K562 (cell line): ENCODE measurements around the gene NDST1. TPM values are rescaled to one million over a fixed set of nuclear protein-coding genes. Genes with fewer than 3 reads are reported as not detected.
A peak's percentile ranks its signal among the peaks of the same experiment; 100 is the strongest.

Experiments
- ATAC-seq: fragments of 200-7000 bp; cut with Tn5 transposase; 3 replicates; pipeline ENCODE4 v1.9.1; 2020; ENCODE audit warnings: moderate library complexity
- BruUV-seq: library from RNA; stranded (reverse); fragments of 400-500 nt; replicated peaks from 2 replicates; lab custom pipeline; 2021; lab: Mats Ljungman, UMichigan
- CTCF ChIA-PET: fragments of 300-600 bp; formaldehyde crosslinking; extraction: SDS; loops from one replicate; lab custom pipeline; 2021; ENCODE audit warnings: low intra/inter-chr PET ratio; lab: Yijun Ruan, JAX
- POLR2A ChIA-PET: fragments of 300-600, 350-650 bp; sonication (Branson Sonifier 250); formaldehyde crosslinking; extraction: SDS; loops from one replicate; lab custom pipeline; 2021; ENCODE audit warnings: antibody characterized with exemption, inconsistent platforms; lab: Yijun Ruan, JAX
- DNase-seq, 4 experiments: peaks; one replicate each; pipeline versions ENCODE4 v3.0.0 to v3.0.0-alpha.2; 2011 to 2018; ENCODE audit warnings: low spot score in 3 of 4, mixed read lengths in 3 of 4; ENCODE audit errors: extremely low read depth in 1 of 4
- FAIRE-seq: peaks from 2 replicates; lab custom pipeline; 2011; peaks lifted over from hg19 to GRCh38; lab: Jason Lieb, UNC
- H2AFZ ChIP-seq: 2 replicates; pipeline ENCODE4 v1.6.0; 2011; ENCODE audit warnings: low read depth, low read length, control low read depth, inconsistent platforms
- H3K27ac ChIP-seq: fragments of 200-600 bp; 3 replicates; pipeline ENCODE4 v1.8.0; 2011; ENCODE audit warnings: low read depth, mild to moderate bottlenecking, control low read depth, inconsistent platforms, low read length, moderate library complexity, mixed read lengths; ENCODE audit errors: extremely low read depth
- H3K27me3 ChIP-seq, 2 experiments: fragments of 300-600 bp in 1 of 2; 2 replicates in 1 of 2; 3 replicates in 1 of 2; pipeline versions ENCODE4 v1.6.0 to v1.8.0; 2011; ENCODE audit warnings: inconsistent platforms in 2 of 2, low read length in 2 of 2, mild to moderate bottlenecking in 1 of 2, mixed read lengths in 1 of 2, moderate library complexity in 1 of 2; ENCODE audit not compliant: control insufficient read depth in 2 of 2, insufficient read depth in 2 of 2
- H3K36me3 ChIP-seq: fragments of 300-600 bp; 3 replicates; pipeline ENCODE4 v1.8.0; 2011; ENCODE audit warnings: mild to moderate bottlenecking, low read length, inconsistent platforms; ENCODE audit not compliant: control insufficient read depth, insufficient read depth
- H3K4me1 ChIP-seq, 2 experiments: fragments of 200-600 bp in 1 of 2; replicated peaks in 1 of 2; 2 replicates in 1 of 2; 3 replicates in 1 of 2; pipeline versions ENCODE4 v1.5.1 to v1.8.0; 2011; ENCODE audit warnings: inconsistent platforms in 2 of 2, low read length in 2 of 2, mild to moderate bottlenecking in 1 of 2, mixed read lengths in 1 of 2, moderate library complexity in 1 of 2; ENCODE audit not compliant: control insufficient read depth in 2 of 2, insufficient read depth in 2 of 2
- H3K4me2 ChIP-seq: 2 replicates; pipeline ENCODE4 v1.6.1; 2011; ENCODE audit warnings: low read length, control low read depth, inconsistent platforms, mixed read lengths; ENCODE audit not compliant: insufficient read depth
- H3K4me3 ChIP-seq: fragments of 200-600 bp; sonication (generic), shearing (Covaris generic); 2 replicates; pipeline ENCODE4 v1.5.1; 2016; ENCODE audit warnings: control low read depth, inconsistent platforms
- H3K79me2 ChIP-seq: fragments of 200-600 bp; 3 replicates; pipeline ENCODE4 v1.8.0; 2011; ENCODE audit warnings: low read length, inconsistent platforms; ENCODE audit not compliant: control insufficient read depth, insufficient read depth
- H3K9ac ChIP-seq, 2 experiments: 2 replicates each; pipeline versions ENCODE4 v1.6.0 to v1.6.1; 2011; ENCODE audit warnings: low read depth in 2 of 2, low read length in 2 of 2, control low read depth in 1 of 2, inconsistent platforms in 1 of 2, mild to moderate bottlenecking in 1 of 2, mixed read lengths in 1 of 2; ENCODE audit not compliant: insufficient read depth in 1 of 2
- H3K9me1 ChIP-seq: one replicate; pipeline ENCODE4 v1.6.0; 2011; ENCODE audit warnings: inconsistent platforms, mild to moderate bottlenecking, low read length, moderate library complexity; ENCODE audit not compliant: control insufficient read depth, insufficient read depth
- H3K9me3 ChIP-seq: replicated peaks from 2 replicates; pipeline ENCODE4 v1.5.1; 2011; ENCODE audit warnings: low read depth, low read length, inconsistent platforms; ENCODE audit not compliant: control insufficient read depth, insufficient read depth
- H4K20me1 ChIP-seq: replicated peaks from 2 replicates; pipeline ENCODE4 v1.6.1; 2011; ENCODE audit warnings: low read length, inconsistent platforms, mixed read lengths; ENCODE audit not compliant: control insufficient read depth, insufficient read depth
- CCAR2 ChIP-seq: fragments of 200-400 bp; formaldehyde crosslinking; IDR thresholded peaks from 2 replicates; pipeline ENCODE4 v1.6.1; 2017; ENCODE audit warnings: mild to moderate bottlenecking, low read depth, low read length
- GTF2E2 ChIP-seq: fragments of 200-800 bp; sonication (Bioruptor generic); IDR thresholded peaks from 2 replicates; pipeline ENCODE4 v1.6.1; 2016; ENCODE audit warnings: missing genetic modification characterization, missing compliant biosample characterization
- HDAC3 ChIP-seq: fragments of 450-650 bp; IDR thresholded peaks from 2 replicates; pipeline ENCODE4 v1.6.1; 2018; ENCODE audit warnings: borderline replicate concordance, mild to moderate bottlenecking, moderate library complexity; ENCODE audit not compliant: partially characterized antibody
- JUNB ChIP-seq: fragments of 450-650 bp; formaldehyde crosslinking; conservative IDR thresholded peaks from 2 replicates; pipeline ENCODE4 v1.4.0; 2020; ENCODE audit warnings: mild to moderate bottlenecking
- MTA1 ChIP-seq: fragments of 450-650 bp; IDR thresholded peaks from 2 replicates; pipeline ENCODE4 v1.6.1; 2017; ENCODE audit warnings: borderline replicate concordance
- MTA2 ChIP-seq: fragments of 450-650 bp; IDR thresholded peaks from 2 replicates; pipeline ENCODE4 v1.6.1; 2016; ENCODE audit warnings: low read depth
- XRCC3 ChIP-seq: fragments of 450-650 bp; IDR thresholded peaks from 2 replicates; pipeline ENCODE4 v1.6.1; 2017; ENCODE audit warnings: mild to moderate bottlenecking, moderate library complexity
- ZNF407 ChIP-seq: fragments of 450-650 bp; IDR thresholded peaks from 2 replicates; pipeline ENCODE4 v1.6.1; 2016; ENCODE audit warnings: low read depth
- ZNF584 ChIP-seq: fragments of 200-800 bp; sonication (Bioruptor generic); IDR thresholded peaks from 2 replicates; pipeline ENCODE4 v1.6.1; 2016; ENCODE audit warnings: low read depth, mild to moderate bottlenecking, missing genetic modification characterization, missing compliant biosample characterization
- ZNF717 ChIP-seq: fragments of 250-450 bp; sonication (Bioruptor Pico); IDR thresholded peaks from 2 replicates; pipeline ENCODE4 v1.5.0; 2021
- WGBS: fragments of 100-300 bp; shearing (Covaris generic); methylation state at CpG from one replicate; pipeline ENCODE4 v1.1.6; 2016; ENCODE audit warnings: low coverage, mixed read lengths; ENCODE audit not compliant: insufficient coverage; ENCODE audit errors: missing lambda C conversion rate; 5-methylcytosine and 5-hydroxymethylcytosine counted together
- in situ Hi-C: fragments of 300-500 bp; cut with MboI; formaldehyde crosslinking; loops from 4 replicates; pipeline ENCODE4 v1.15.0; 2018; ENCODE audit warnings: inconsistent platforms, mixed read lengths
- intact Hi-C: fragments of 100-400 bp; cut with micrococcal nuclease; formaldehyde crosslinking; loops from 2 replicates; pipeline ENCODE4 v1.14.2; 2022
- polyA plus RNA-seq, 8 experiments: library from polyadenylated mRNA; depleted of rRNA in 4 of 8; stranded (reverse) in 5 of 8; unstranded in 3 of 8; fragments of >200 nt; fragmentation: Nextera tagmentation in 2 of 8; fragmentation: Illumina TruSeq in 1 of 8; extraction: Ambion mirVana in 2 of 8; extraction: Trizol in 1 of 8; gene quantifications; 2 replicates each; pipeline versions ENCODE4 v1.2.1 to v1.2.3, GENCODE V29; 2011 to 2014; ENCODE audit warnings: inconsistent platforms in 1 of 8, missing spikeins in 1 of 8
- total RNA-seq, 7 experiments: library from RNA; depleted of rRNA in 6 of 7; stranded (reverse); fragments of >200 nt in 6 of 7; fragmentation: Illumina TruSeq in 2 of 7; extraction: Trizol in 2 of 7; gene quantifications; 2 replicates each; pipeline versions ENCODE4 v1.2.1 to v1.2.3, GENCODE V29; 2011 to 2021; ENCODE audit warnings: low replicate concordance in 1 of 7

NDST1 gene
- total and polyA plus RNA-seq, 9 of the 15 experiments (the other 6 are each of a cell fraction or from before 2014, with no cell fraction given), result 0.38 to 47.9 (median 9.9) TPM

- TF ChIP-seq MTA1, result no peak
Measured at GRCh38 chr5:150600616-150601490, 92.9 kb downstream of the NDST1 start (continued).

GRCh38 chr5:150601491-150602345, 93.8 kb downstream of the NDST1 start:
- ChIA-PET POLR2A (interaction anchor here (1.4 kb wide), 1 partner anchor 10 kb away, joined by 4 read pairs; no protein-coding TSS in a partner anchor), CTCF (no interaction called here)
- Histone ChIP-seq H3K36me3 (no peaks in the 10 kb centered on the region), H3K27me3 (peaks cover 40 to 81% of the 10 kb centered on the region in 2 experiments), H2AFZ (no peak overlapping the region), H3K4me1 (no peaks in the 10 kb centered on the region), H4K20me1 (peaks cover 8% of the 10 kb centered on the region), H3K9me1 (no peaks in the 10 kb centered on the region), H3K4me2 (no peak overlapping the region), H3K4me3 (no peak overlapping the region), H3K9me3 (no peaks in the 10 kb centered on the region), H3K9ac (peak overlapping the region in 1 of 2 experiments; percentile 5; a peak in 1 of 4 replicates), H3K27ac (no peak overlapping the region), H3K79me2 (no peaks in the 10 kb centered on the region)
- 6% methylated on average over 16 of the region's 16 CpGs for WGBS
- BruUV-seq, result no TSS peak
- intact Hi-C loops, result no loop called here
- FAIRE-seq (no peak), DNase-seq (no peak), ATAC-seq (no peak)
- in situ Hi-C loops, result no loop called here
- TF ChIP-seq GTF2E2 (no peak), XRCC3 (no peak), HDAC3 (no peak), ZNF407 (no peak), ZNF717 (CRISPR knock-in tag) (no peak), JUNB (no peak), CCAR2 (no peak), ZNF584 (CRISPR knock-in tag) (no peak), MTA2 (no peak)
